Left ventricle myocardium inferior (tissue), 1 donor: ENCODE data around the gene RAB43. TPM values are rescaled to one million over a fixed set of nuclear protein-coding genes. Genes with fewer than 3 reads are reported as not detected.
"Not testable (repeated sequence)": the region's sequence is repeated elsewhere in the genome, so short reads cannot be mapped to it uniquely, and the experiment has no call there.

Experiments
- DNase-seq: peaks from one replicate; pipeline ENCODE4 v3.0.0-alpha.2; 2020
- H3K27ac ChIP-seq: fragments of 200-600 bp; replicated peaks from 2 replicates; pipeline ENCODE4 v1.8.0; 2021
- H3K27me3 ChIP-seq: fragments of 200-600 bp; 2 replicates; pipeline ENCODE4 v1.8.0; 2021; ENCODE audit warnings: low read depth
- H3K36me3 ChIP-seq: fragments of 200-600 bp; 2 replicates; pipeline ENCODE4 v1.8.0; 2021
- H3K4me1 ChIP-seq: fragments of 200-600 bp; 2 replicates; pipeline ENCODE4 v1.8.0; 2021
- H3K4me3 ChIP-seq: fragments of 200-600 bp; 2 replicates; pipeline ENCODE4 v1.8.0; 2021; ENCODE audit warnings: mild to moderate bottlenecking, moderate library complexity
- H3K9me3 ChIP-seq: fragments of 200-600 bp; replicated peaks from 2 replicates; pipeline ENCODE4 v1.8.0; 2021
- intact Hi-C: fragments of 100-400 bp; cut with micrococcal nuclease; formaldehyde crosslinking; loops from one replicate; pipeline ENCODE4 v1.11.0; 2022
- total RNA-seq: library from RNA; stranded (reverse); fragmentation: NEBNext Ultra II Directional; extraction: Animal tissue kit (Norgen Biotek cat#: 25700); gene quantifications from one replicate; pipeline ENCODE4 v1.2.1, GENCODE V29; 2021
- TF ChIP-seq, protein P1 (sequence below): fragments of 200-600 bp; IDR thresholded peaks from 2 replicates; pipeline ENCODE4 v1.8.0; 2021; ENCODE audit warnings: antibody characterized with exemption, mild to moderate bottlenecking, borderline replicate concordance
- donor health status: DM: no; HTN: yes; CAD: no; lungs with severe emphysema.

The RAB43 gene
- total RNA-seq, 1 donor from 2014 or later: 3.3 TPM

DNA sequence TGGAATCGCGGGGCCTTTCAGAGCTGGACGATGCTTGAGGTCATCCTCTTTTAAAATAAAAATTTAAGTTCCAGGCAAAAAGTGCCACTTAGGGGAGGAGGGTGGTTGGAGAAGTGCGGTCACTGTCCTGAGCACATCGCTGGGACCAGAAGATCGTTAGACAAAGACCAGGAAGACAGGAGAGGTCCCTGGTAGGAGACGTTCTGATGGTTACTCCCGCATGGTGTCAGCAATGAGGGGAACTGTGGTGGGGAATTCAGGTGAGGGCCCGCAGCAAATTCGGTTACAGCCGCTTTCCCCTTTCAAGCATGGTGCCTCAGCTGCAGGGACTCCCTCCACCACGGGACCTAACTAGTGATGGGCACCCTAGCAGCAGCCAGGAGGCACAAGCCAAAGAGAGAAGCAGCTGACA lies 40.3 kb upstream of the RAB43 start:
- H3K36me3 ChIP-seq: peaks cover 35% of the 10 kb centered on the region
- TF ChIP-seq, protein P1, sequence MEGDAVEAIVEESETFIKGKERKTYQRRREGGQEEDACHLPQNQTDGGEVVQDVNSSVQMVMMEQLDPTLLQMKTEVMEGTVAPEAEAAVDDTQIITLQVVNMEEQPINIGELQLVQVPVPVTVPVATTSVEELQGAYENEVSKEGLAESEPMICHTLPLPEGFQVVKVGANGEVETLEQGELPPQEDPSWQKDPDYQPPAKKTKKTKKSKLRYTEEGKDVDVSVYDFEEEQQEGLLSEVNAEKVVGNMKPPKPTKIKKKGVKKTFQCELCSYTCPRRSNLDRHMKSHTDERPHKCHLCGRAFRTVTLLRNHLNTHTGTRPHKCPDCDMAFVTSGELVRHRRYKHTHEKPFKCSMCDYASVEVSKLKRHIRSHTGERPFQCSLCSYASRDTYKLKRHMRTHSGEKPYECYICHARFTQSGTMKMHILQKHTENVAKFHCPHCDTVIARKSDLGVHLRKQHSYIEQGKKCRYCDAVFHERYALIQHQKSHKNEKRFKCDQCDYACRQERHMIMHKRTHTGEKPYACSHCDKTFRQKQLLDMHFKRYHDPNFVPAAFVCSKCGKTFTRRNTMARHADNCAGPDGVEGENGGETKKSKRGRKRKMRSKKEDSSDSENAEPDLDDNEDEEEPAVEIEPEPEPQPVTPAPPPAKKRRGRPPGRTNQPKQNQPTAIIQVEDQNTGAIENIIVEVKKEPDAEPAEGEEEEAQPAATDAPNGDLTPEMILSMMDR: no peak
- peak overlapping the region; percentile 98 for H3K27ac ChIP-seq
- no peaks in the 10 kb centered on the region for H3K27me3 ChIP-seq
- intact Hi-C loops: no loop called here
- no peak for DNase-seq
- peaks cover 34% of the 10 kb centered on the region for H3K4me1 ChIP-seq
- H3K4me3 ChIP-seq: peak overlapping the region; percentile 93
- H3K9me3 ChIP-seq: no peaks in the 10 kb centered on the region

DNA sequence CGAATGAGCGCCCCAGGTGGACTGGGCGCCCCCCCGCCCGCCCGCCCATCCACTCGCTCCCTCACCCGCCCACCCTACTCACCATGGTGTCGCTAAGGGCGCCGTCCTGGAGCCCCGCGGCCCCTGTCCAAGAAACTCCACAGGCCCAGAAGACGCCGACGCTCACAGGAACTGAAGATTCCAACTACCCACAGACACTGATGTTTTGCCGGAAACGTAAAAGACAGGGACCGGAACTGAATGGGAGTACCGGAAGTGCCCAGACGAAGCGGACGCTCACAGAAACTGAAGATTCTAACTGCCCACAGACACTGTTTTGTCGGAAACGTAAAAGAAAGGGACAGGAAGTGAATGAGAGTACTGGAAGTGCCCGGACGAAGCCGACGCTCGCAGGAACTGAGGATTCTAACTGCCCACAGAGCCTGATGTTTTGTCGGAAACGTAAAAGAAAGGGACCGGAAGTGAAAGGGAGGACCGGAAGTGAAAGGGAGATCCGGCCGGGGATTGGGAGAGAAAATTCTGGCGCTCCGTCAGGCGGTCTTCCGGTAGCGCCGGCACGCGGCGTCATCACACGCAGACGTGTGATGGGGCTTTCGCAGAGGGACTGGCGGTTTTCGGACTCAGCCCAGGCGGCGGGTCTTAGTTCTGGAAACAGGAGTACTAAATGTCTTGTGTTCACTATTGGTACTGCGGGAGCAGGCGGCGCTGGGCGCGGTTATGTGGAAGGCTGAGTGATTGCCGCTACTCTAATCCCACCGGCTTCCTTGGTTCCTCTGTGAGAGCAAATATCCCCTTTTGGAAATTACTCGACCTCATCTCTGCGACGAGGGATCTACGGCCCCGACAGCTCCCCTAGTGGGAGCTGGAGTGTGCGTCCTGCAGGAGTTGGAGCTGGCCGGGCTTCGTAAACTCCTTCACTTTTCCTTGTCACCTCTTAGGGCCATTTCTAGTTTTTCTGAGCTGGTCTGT lies 39.6 kb upstream of the RAB43 start, which contains the start of gene ISY1:
ISY1 (minus strand) TSS at position 173 of the 969 bp plus-strand sequence; CDS start at position 85, 88 bp downstream.
- H3K4me3 ChIP-seq: peak within 1 kb of the TSS; percentile 93
- peaks cover 35% of the 10 kb centered on the region for H3K36me3 ChIP-seq
- H3K9me3 ChIP-seq: no peaks in the 10 kb centered on the region
- intact Hi-C loops: no loop called here
- DNase-seq: peak; percentile 86
- peak within 1 kb of the TSS; percentile 98 for H3K27ac ChIP-seq
- H3K27me3 ChIP-seq: no peaks in the 10 kb centered on the region
- TF ChIP-seq, protein P1: peak; percentile 80
- peaks cover 34% of the 10 kb centered on the region for H3K4me1 ChIP-seq

DNA sequence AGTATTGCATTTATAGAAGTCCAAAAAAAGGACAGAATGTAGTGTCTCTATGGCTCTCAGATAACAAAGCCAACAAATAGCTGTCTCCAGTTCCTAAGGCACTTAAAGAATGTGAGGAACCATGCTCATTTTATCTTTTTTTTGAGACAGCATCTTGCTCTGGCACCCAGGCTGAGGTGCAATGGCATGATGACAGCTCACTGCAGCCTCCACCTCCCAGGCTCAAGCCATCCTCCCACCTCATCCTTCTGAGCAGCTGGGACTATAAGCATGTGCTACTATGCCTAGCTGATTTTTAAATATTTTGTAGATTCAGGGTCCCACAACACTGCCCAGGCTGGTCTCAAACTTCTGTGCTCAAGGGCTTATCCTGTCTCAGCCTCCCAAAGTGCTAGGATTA lies 23.2 kb upstream of the RAB43 start:
- intact Hi-C loops: no loop called here
- Histone ChIP-seq H3K4me1 (no peaks in the 10 kb centered on the region), H3K27ac (no peak overlapping the region), H3K36me3 (peaks cover 82% of the 10 kb centered on the region), H3K4me3 (no peak overlapping the region), H3K9me3 (no peaks in the 10 kb centered on the region), H3K27me3 (no peaks in the 10 kb centered on the region)
- DNase-seq: no peak
- TF ChIP-seq, protein P1: no peak

DNA sequence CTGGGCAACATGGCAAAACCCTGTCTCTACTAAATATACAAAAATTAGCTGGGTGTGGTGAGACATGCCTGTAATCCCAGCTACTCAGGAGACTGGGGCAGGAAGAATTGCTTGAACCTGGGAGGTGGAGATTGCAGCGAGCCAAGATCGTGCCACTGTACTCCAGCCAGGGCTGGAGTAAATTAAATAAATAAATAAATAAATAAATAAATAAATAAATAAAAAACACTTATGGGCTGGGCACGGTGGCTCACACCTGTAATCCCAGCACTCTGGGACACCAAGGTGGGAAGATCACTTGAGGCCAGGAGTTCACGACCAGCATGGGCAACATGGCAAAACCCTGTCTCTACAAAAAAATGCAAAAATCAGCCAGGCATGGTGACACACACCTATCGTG lies 19.4 kb upstream of the RAB43 start:
- H3K36me3 ChIP-seq: peaks cover 94% of the 10 kb centered on the region
- H3K27me3 ChIP-seq, H3K9me3 ChIP-seq, H3K27ac ChIP-seq, DNase-seq, intact Hi-C loops, H3K4me3 ChIP-seq, H3K4me1 ChIP-seq: not testable (repeated sequence)

DNA sequence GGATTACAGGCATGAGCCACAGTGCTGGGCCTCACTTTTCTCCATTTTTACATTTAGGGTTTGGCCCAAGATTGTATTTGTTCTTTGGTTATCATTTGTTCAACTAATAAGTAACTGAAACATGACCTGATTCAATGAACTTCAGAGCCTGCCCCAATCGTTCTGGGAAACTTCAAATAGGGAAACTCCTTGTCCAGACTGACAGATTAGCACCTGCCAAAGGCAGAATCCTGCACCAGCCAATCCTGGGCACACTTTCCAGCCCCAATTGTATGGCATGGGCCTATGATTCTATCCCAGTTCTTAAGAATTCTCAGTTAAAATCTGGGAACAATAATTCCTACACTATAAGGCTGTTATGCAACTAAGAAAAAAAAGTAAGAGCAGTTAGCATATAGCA lies 18.3 kb upstream of the RAB43 start:
- Histone ChIP-seq H3K27ac (no peak overlapping the region), H3K4me3 (no peak overlapping the region), H3K4me1 (no peaks in the 10 kb centered on the region), H3K9me3 (no peaks in the 10 kb centered on the region), H3K36me3 (peaks cover 94% of the 10 kb centered on the region), H3K27me3 (no peaks in the 10 kb centered on the region)
- DNase-seq: no peak
- intact Hi-C loops: no loop called here
- TF ChIP-seq, protein P1: no peak

DNA sequence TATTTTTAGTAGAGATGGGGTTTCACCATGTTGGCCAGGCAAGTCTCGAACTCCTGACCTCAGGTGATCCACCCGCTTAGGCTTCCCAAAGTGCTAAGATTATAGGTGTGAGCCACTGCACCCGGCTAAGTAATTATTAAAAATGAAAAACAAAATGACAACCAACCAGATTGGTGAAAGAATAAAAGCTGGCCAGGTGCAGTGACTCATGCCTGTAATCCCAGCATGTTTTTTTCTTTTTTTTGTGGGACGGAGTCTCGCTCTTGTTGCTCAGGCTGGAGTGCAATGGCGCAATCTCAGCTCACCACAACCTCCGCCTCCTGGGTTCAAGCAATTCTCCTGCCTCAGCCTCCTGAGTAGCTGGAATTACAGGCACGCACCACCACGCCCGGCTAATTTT lies 14.7 kb upstream of the RAB43 start:
- H3K27me3 ChIP-seq, H3K9me3 ChIP-seq, DNase-seq, H3K4me1 ChIP-seq, intact Hi-C loops, H3K4me3 ChIP-seq, H3K27ac ChIP-seq: not testable (repeated sequence)
- peaks cover 98% of the 10 kb centered on the region for H3K36me3 ChIP-seq
